ENCODE results near the gene CPO.
"Not testable (repeated sequence)": the region's sequence is repeated elsewhere in the genome, so short reads cannot be mapped to it uniquely, and the experiment has no call there.

Gene CPO, protein sequence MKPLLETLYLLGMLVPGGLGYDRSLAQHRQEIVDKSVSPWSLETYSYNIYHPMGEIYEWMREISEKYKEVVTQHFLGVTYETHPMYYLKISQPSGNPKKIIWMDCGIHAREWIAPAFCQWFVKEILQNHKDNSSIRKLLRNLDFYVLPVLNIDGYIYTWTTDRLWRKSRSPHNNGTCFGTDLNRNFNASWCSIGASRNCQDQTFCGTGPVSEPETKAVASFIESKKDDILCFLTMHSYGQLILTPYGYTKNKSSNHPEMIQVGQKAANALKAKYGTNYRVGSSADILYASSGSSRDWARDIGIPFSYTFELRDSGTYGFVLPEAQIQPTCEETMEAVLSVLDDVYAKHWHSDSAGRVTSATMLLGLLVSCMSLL

GRCh38 chr2:206939340-206939739, at the start of gene CPO:
Gene CPO (plus strand): TSS chr2:206939518. CDS start chr2:206939600, 82 bp downstream.
- no peak for DNase-seq

DNA sequence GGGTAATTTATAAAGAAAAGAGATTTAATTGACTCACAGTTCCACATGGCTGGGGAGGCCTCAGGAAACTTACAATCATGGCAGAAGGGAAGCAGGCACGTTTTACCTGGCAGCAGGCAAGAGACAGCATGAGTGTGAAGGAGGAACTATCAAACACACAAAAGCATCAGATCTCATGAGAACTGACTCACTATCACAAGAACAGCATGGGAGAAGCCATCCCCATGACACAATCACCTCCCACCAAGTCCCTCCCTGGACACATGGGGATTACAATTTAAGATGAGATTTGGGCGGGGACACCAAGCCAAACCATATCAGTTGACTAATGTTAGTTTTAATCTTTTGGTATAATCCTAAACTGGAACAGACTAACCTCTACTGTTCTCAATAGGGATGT, 49.1 kb upstream of the CPO start:
- no peak for DNase-seq

DNA sequence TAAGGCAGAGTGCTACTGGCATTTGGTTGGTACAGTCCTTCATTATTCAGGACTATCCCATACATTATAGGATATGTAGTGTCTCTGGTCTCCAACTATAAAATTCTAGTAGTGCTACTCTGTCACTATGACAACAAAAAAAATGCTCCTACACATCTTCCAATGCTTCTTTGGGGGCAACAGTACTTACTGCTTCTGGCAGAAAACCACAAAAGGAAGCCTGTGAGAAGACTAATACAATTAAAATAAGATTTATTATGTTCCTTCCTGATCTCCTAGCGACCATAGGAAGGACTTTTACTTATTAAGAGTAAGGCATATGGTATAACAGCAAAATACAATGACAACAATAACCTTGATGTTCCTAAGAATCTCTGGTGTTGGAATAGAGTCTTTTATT, 48.4 kb upstream of the CPO start:
- no peak for DNase-seq

DNA sequence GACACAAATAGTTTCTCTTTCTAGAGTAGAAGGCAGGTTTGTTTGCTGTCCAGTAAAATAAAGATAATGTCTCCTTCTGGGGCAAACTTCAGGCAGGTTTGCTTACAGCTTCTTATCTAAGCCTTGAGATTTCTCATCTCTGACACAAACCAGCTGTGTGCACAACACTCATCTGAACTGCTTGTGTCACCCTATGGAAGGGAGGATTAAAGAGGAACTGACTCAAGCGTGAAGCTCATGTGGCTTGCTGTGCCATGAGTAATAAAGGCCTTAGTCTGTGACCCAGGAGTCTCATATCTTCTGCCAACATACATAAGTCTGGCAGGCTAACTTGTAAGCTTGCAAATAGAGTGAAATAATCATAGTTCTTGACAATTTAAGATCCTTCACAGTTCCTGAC, 24.2 kb upstream of the CPO start:
- peak; percentile 86 for DNase-seq

- DNase-seq: no peak
Measured at GRCh38 chr2:206918263-206918662, 21.1 kb upstream of the CPO start.

DNA sequence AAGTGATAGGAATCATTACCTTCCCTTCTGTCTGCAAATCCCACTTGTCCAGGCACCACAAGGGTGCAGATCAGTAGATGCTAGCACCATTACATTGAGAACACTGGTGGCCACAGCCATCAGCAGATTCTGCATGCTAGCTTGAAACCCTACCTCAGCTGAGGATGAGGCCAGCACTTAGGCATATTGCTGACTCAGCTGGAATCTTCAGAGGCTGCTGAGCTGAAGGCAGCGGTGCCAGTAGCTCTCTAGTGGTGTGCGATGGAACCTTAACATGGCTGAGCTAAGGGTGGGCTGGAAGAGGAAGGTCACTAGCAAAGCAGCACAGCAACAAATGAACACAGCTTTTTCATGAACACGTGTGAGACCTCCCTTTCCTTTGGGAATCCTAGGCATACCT, 19.0 kb upstream of the CPO start:
- DNase-seq: no peak

DNA sequence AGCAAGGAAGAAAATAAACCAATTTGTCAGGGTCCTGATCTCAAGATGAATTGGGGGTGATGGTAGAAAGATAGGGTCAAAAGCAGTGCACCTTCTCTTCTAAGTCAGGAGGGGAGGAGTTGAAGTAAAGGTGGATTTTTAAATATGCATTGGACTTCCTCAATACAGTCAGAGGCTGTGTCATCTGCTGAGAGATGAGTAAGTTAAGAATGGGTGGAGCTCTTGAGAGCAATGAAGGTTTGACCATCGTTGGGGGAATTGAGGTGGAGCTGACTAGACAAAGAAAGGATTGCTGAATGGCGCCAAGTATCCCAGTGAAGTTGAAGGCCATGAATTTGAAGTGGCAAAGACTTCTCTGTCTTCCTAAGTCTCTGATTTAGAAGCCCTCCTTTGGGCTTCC, 18.4 kb upstream of the CPO start:
- peak; percentile 35 for DNase-seq

DNA sequence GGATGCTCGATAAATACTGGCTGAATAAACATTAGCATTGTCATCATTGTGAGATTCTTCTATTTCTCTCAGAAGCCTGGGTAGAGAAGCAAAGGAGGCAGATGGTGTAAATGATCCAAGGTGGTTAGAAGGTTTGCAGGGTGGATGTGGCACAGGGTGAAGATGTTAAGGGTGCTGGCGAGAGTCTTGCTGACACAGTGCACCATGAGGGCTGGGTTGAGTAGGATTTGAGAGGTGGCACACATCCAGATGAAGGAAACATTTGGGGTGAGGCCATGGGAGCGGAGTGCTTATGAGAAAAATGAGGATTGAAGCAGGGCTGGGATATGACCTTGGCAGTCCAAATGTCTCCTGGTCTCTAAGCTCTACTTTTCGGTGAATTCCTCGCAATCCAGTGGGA, 17.8 kb upstream of the CPO start:
- DNase-seq: no peak

GRCh38 chr2:206935991-206936842, 3.1 kb upstream of the CPO start:
- DNase-seq: no peak

DNA sequence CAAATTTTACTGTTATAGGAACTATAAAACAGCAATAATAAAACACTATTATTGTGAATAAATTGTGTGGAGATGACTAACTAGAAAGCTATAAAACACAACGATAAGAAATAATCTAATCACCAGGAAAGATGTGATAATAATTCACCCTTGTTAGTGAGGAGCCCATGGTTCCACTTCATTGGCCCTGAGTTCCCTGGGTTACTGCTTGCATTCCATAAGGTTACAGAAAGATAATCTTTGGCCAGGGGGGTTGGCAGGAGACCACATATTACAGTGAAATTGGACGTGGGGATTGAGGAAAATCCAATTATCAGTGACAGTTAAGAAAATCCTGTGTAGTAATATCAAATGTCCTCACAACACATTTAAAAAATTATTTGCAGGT, 2.5 kb upstream of the CPO start:
- DNase-seq: no peak

DNA sequence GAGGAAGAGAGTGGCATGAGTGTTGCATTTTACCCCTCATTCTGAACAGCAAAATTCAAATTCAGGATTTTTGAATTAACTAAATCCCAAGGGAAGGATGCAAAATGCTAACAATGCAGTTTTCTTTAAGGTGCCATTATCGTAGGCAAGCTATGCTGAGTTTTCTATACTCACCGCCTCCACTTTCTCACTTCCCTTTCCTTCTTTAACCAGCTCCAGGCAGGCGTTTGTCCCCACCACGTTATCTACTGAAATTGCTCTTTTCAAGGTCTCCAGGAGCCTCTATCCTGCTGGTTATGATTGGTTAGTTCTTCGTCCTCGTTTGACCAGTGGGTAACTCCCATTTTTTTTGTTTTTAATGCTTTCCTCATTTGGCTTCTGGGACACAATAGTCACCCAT, 1.8 kb upstream of the CPO start:
- peak; percentile 41 for DNase-seq

DNA sequence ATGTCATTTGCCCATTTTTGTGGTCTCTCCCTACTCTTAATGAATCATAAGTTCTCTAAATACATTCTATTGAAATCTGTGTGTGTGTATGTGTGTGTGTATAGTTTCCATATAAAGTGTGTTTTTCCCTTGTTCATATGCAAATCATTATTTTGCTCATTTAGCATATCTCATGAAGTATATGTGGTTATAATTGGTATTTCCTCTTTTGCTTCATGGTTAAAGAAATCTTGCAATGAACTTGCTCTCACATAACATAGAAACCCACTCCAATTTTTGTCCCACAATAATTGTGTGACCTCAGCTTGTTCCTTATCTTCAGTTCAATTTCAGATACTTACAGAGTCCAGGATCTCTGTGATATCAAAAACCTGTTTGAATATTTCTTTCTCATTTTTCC, 1.2 kb downstream of the CPO start:
- peak; percentile 21 for DNase-seq

DNA sequence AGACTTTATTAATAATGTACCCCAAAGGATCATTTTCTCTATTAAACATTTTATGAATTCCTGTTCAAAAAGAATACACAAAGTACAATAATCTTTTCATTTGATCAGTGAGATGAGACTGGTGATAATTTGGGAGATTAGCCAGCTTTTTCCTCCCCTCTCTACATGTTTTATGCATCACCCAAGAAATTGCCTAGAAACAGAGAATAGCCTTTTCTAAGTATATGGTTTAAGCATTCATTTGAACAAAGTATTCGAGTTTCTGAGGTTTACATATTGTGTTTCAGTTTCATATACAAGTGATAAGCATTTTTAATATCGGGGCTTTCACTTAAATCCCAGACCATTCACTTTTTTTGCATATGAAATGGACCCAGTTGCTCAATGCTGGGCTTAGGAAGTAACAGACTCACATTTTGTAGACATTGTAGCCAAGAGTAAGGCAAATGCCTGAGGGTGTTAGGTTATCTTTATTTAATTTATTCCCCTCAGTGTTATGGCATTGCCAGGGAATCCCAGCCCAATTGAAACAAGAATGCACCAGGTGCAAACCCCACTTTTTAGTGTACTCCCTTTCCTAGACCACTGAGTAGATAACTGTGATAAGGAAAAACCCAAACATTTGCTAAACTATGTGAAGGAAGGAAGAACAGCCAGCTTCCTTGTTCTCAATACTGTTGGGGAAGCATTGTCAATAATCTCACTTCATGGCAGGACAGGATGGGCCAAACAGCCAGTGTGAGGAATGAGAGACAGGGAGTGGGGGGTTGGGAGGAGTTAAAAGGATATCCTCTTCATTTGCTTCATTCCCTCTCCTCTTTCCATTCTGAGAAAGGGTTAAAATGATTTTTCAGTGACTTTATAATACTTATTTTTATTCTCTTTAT, 3.5 kb downstream of the CPO start:
- DNase-seq: no peak

DNA sequence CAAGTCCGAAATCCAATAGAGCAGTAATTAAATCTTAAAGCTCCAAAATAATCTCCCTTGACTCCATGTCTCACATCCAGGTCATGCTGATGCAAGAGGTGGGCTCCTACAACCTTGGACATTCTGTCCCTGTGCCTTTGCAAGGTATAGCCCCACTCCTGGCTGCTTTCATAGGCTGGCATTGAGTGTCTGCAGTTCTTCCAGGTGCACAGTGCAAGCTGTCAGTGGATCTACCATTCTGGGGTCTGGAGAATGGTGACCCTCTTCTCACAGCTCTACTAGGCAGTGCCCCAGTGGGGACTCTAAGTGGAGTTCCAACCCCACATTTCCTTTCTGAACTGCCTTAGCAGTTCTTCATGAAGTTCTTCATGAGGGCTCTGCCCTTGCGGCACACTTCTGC, 14.1 kb downstream of the CPO start:
- DNase-seq: not testable (repeated sequence)

DNA sequence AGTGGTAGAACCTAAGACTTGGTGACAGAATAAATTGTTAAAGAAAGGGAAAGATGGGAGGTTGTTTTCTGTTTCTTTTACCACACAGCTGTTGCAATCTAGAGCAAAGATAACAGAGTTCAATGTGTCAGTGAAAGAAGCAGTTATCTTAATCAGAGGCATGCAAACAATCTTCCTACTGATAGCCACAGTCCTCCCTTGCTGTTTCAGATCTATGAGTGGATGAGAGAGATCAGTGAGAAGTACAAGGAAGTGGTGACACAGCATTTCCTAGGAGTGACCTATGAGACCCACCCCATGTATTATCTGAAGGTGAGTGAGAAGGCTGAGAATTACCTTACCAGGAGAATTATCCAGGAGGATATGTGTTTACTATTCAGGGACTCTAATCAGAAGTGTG, 15.9 kb downstream of the CPO start:
- DNase-seq: peak; percentile 71

DNA sequence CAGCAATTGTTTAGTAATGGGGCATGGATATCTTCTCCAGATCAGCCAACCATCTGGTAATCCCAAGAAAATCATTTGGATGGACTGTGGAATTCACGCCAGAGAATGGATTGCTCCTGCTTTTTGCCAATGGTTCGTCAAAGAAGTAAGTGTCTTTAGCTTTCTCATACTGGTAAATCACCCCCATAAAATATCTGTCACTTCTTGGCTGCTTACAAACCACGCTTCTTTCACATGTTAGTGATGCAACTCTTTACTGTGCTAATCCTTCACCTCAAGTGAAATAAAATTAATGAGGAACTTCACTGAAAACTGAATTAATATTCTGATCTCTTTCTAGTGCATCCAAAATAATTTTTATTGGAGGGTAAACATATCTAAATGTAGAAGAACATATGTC, 18.9 kb downstream of the CPO start:
- DNase-seq: no peak

GRCh38 chr2:206962966-206963365, 23.6 kb downstream of the CPO start:
- DNase-seq: no peak

DNA sequence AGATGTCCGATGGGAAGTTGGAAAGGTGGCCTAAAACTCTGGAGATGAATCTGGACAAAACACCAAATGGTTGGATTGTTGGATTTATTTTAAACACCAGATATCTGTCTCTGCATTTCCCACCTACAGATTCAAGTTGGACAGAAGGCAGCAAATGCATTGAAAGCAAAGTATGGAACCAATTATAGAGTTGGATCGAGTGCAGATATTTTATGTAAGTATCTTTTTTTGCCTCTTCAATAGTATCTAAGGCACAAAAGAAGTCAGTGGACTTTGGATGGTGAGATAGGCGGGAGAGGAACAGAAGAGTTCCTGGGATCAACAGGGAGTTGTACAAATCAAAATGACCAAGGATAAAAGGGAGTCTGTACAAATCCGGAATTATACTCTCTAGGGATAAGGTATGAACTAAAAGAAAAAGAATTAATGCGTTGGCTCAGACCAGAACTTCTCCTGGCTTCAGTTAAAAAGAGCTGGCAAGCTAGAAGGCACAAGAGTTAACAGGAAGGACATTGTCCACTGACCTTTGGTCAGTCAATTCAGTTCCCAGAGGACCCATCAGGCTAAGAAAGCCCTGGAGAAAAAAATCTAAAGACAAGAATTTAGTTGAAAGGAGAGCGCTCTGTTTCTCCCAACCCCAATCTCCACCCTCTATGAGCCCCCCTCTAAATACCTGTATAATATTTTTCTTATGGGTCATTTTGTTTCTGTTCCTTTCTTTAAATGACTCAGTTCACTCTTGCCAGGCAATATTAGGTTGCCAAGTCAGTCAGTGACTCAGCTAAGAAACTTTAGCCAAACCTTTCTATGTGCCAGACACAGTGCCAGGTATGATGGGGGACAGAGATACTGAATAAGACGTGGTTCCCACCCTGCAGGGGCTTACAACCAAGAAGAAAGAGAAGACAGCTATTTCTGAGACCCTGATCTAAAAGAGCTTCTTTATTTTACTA, 29.1 kb downstream of the CPO start:
- DNase-seq: no peak

GRCh38 chr2:206969192-206969591, 29.9 kb downstream of the CPO start:
- no peak for DNase-seq

GRCh38 chr2:206970589-206971360, 31.5 kb downstream of the CPO start:
- no peak for DNase-seq

DNA sequence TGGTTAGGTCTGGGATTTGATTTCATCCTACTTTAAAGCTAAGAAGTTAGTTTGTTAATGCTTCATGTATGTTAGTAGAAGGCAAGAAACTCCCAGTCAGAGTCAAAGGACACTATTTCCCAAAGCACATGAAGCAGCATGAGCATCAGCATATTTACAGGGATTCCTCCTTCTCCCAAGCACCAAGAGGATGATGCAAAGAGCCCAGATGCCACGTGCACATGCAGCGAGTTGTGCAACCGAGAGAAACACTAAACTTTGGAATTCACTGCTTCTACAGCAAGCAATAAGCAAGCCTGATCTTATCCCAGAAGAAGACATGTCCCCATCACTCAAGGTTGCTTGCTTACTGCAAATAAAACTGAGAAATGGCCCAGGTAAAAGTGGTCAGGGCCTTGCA, 32.5 kb downstream of the CPO start:
- DNase-seq: no peak

Measured in OCI-M1 (cell line).